WTC11 (cell line): ENCODE data around the gene BDP1. TPM values are rescaled to one million over a fixed set of nuclear protein-coding genes. Genes with fewer than 3 reads are reported as not detected.
"Not testable (repeated sequence)": the region's sequence is repeated elsewhere in the genome, so short reads cannot be mapped to it uniquely, and the experiment has no call there.

Source experiments
- ATAC-seq: fragments of 200-7000 bp; cut with Tn5 transposase; 2 replicates; pipeline ENCODE4 v1.10.0; 2021; ENCODE audit warnings: mild to moderate bottlenecking, moderate library complexity
- CTCF ChIA-PET: fragments of 300-600 bp; sonication (Branson Sonifier 250); formaldehyde crosslinking; loops from one replicate; lab custom pipeline; 2021; ENCODE audit warnings: antibody characterized with exemption; lab: Charles Lee
- POLR2A ChIA-PET: fragments of 350-600 bp; sonication (Branson Sonifier 250); formaldehyde crosslinking; loops from one replicate; lab custom pipeline; 2021; ENCODE audit warnings: antibody characterized with exemption; lab: Charles Lee
- DNase-seq: peaks from one replicate; pipeline ENCODE4 v3.0.0; 2021; ENCODE audit warnings: low spot score
- H3K27ac Mint-ChIP-seq: 2 replicates; pipeline ENCODE4 v1.8.0; 2021; ENCODE audit warnings: mixed read lengths
- H3K27me3 Mint-ChIP-seq: 2 replicates; pipeline ENCODE4 v1.8.0; 2021; ENCODE audit warnings: low read depth, mild to moderate bottlenecking, moderate library complexity, mixed read lengths
- H3K36me3 Mint-ChIP-seq: 2 replicates; pipeline ENCODE4 v1.8.0; 2021; ENCODE audit warnings: mixed read lengths
- H3K4me1 Mint-ChIP-seq: 2 replicates; pipeline ENCODE4 v1.8.0; 2022; ENCODE audit warnings: mixed read lengths
- H3K4me3 Mint-ChIP-seq: 2 replicates; pipeline ENCODE4 v1.8.0; 2021; ENCODE audit warnings: mild to moderate bottlenecking, moderate library complexity, mixed read lengths
- H3K9me3 Mint-ChIP-seq: 2 replicates; pipeline ENCODE4 v1.8.0; 2021; ENCODE audit warnings: mixed read lengths
- FOXK1 ChIP-seq: sonication (generic); formaldehyde crosslinking; IDR thresholded peaks from 2 replicates; pipeline ENCODE4 v1.8.0; 2022; ENCODE audit warnings: mild to moderate bottlenecking, moderate library complexity, missing genetic modification reagents
- FOXP1 ChIP-seq: sonication (generic); formaldehyde crosslinking; IDR thresholded peaks from 2 replicates; pipeline ENCODE4 v1.8.0; 2022; ENCODE audit warnings: missing genetic modification reagents, mild to moderate bottlenecking, moderate library complexity, borderline replicate concordance
- GTF2I ChIP-seq: fragments of 250-450 bp; sonication (Bioruptor Pico); conservative IDR thresholded peaks from 2 replicates; pipeline ENCODE4 v1.4.0; 2021; ENCODE audit warnings: mild to moderate bottlenecking
- HMGA2 ChIP-seq: fragments of 250-450 bp; sonication (Bioruptor Pico); IDR thresholded peaks from 2 replicates; pipeline ENCODE4 v1.4.0; 2021; ENCODE audit warnings: mild to moderate bottlenecking, moderate library complexity
- ZNF232 ChIP-seq: sonication (generic); formaldehyde crosslinking; IDR thresholded peaks from 2 replicates; pipeline ENCODE4 v1.8.0; 2022; ENCODE audit warnings: mild to moderate bottlenecking, missing genetic modification reagents
- ZNF281 ChIP-seq: sonication (generic); formaldehyde crosslinking; IDR thresholded peaks from 2 replicates; pipeline ENCODE4 v1.8.0; 2023; ENCODE audit warnings: mild to moderate bottlenecking, missing genetic modification reagents
- total RNA-seq: library from RNA; stranded (reverse); gene quantifications from 3 replicates; pipeline ENCODE4 v1.2.3, GENCODE V29; 2021
- TF ChIP-seq, protein P1 (sequence below): sonication (generic); formaldehyde crosslinking; IDR thresholded peaks from 2 replicates; pipeline ENCODE4 v1.8.0; 2023; ENCODE audit warnings: missing genetic modification reagents, mild to moderate bottlenecking, borderline replicate concordance
- TF ChIP-seq, protein P2 (sequence below): fragments of 250-450 bp; sonication (Bioruptor Pico); IDR thresholded peaks from 2 replicates; pipeline ENCODE4 v1.9.0; 2021; ENCODE audit warnings: mild to moderate bottlenecking
- TF ChIP-seq, protein P3 (sequence below): sonication (generic); formaldehyde crosslinking; IDR thresholded peaks from 2 replicates; pipeline ENCODE4 v1.8.0; 2022; ENCODE audit warnings: missing genetic modification reagents

BDP1 gene
- total RNA-seq, 1 experiment from 2014 or later: 34.7 TPM

DNA sequence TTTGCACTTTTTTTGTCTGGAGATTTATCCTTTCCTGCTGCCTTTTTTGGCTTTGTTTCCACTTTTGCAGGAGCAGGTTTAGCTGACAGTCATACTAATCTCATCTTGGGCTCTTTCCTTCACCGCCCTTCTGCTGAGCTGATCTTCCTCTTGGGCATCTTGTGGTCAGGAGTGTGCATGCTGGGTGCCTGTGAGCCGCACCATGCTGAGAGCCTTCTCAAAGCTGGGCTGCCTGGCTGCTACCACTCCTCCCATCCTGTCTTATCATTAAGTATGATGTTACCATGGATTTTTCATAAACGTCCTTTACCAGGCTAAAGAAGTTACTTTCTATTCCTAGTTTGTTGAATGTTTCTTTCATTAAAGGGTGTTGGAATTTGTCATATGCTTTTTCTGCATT lies 82.2 kb downstream of the BDP1 start:
- DNase-seq: no peak
- ChIA-PET CTCF (no interaction called here), POLR2A (no interaction called here)
- Mint-ChIP-seq H3K36me3 (peaks cover 58% of the 10 kb centered on the region), H3K4me1 (0 out of 2 replicates have a peak, but pooled peaks cover 2% of the 10 kb centered on the region), H3K27ac (peak overlapping the region; percentile 77), H3K4me3 (no peak overlapping the region), H3K9me3 (no peaks in the 10 kb centered on the region), H3K27me3 (no peaks in the 10 kb centered on the region)
- TF ChIP-seq FOXP1 (no peak), GTF2I (CRISPR knock-in tag) (no peak)
- TF ChIP-seq, protein P1, sequence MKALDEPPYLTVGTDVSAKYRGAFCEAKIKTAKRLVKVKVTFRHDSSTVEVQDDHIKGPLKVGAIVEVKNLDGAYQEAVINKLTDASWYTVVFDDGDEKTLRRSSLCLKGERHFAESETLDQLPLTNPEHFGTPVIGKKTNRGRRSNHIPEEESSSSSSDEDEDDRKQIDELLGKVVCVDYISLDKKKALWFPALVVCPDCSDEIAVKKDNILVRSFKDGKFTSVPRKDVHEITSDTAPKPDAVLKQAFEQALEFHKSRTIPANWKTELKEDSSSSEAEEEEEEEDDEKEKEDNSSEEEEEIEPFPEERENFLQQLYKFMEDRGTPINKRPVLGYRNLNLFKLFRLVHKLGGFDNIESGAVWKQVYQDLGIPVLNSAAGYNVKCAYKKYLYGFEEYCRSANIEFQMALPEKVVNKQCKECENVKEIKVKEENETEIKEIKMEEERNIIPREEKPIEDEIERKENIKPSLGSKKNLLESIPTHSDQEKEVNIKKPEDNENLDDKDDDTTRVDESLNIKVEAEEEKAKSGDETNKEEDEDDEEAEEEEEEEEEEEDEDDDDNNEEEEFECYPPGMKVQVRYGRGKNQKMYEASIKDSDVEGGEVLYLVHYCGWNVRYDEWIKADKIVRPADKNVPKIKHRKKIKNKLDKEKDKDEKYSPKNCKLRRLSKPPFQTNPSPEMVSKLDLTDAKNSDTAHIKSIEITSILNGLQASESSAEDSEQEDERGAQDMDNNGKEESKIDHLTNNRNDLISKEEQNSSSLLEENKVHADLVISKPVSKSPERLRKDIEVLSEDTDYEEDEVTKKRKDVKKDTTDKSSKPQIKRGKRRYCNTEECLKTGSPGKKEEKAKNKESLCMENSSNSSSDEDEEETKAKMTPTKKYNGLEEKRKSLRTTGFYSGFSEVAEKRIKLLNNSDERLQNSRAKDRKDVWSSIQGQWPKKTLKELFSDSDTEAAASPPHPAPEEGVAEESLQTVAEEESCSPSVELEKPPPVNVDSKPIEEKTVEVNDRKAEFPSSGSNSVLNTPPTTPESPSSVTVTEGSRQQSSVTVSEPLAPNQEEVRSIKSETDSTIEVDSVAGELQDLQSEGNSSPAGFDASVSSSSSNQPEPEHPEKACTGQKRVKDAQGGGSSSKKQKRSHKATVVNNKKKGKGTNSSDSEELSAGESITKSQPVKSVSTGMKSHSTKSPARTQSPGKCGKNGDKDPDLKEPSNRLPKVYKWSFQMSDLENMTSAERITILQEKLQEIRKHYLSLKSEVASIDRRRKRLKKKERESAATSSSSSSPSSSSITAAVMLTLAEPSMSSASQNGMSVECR (CRISPR knock-in tag): no peak
- TF ChIP-seq, protein P2, sequence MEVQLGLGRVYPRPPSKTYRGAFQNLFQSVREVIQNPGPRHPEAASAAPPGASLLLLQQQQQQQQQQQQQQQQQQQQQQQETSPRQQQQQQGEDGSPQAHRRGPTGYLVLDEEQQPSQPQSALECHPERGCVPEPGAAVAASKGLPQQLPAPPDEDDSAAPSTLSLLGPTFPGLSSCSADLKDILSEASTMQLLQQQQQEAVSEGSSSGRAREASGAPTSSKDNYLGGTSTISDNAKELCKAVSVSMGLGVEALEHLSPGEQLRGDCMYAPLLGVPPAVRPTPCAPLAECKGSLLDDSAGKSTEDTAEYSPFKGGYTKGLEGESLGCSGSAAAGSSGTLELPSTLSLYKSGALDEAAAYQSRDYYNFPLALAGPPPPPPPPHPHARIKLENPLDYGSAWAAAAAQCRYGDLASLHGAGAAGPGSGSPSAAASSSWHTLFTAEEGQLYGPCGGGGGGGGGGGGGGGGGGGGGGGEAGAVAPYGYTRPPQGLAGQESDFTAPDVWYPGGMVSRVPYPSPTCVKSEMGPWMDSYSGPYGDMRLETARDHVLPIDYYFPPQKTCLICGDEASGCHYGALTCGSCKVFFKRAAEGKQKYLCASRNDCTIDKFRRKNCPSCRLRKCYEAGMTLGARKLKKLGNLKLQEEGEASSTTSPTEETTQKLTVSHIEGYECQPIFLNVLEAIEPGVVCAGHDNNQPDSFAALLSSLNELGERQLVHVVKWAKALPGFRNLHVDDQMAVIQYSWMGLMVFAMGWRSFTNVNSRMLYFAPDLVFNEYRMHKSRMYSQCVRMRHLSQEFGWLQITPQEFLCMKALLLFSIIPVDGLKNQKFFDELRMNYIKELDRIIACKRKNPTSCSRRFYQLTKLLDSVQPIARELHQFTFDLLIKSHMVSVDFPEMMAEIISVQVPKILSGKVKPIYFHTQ (CRISPR knock-in tag): no peak
- ATAC-seq: no peak; the same call in 1 of the 2 replicates

DNA sequence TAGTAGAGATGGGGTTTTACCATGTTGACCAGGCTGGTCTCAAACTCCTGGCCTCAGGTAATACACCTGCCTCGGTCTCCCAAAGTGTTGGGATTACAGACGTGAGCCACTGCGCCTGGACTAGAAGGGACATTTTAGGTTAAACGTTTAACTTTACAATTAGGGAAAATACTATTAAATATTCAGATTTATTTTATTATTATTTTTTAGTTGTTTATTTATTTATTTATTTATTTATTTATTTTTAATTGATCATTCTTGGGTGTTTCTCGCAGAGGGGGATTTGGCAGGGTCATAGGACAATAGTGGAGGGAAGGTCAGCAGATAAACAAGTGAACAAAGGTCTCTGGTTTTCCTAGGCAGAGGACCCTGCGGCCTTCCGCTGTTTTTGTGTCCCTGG lies 95.4 kb downstream of the BDP1 start:
- H3K4me3 Mint-ChIP-seq, DNase-seq, H3K27ac Mint-ChIP-seq, POLR2A ChIA-PET, H3K9me3 Mint-ChIP-seq, H3K4me1 Mint-ChIP-seq, ATAC-seq, CTCF ChIA-PET, H3K27me3 Mint-ChIP-seq: not testable (repeated sequence)
- TF ChIP-seq HMGA2 (CRISPR knock-in tag): peak; percentile 91
- H3K36me3 Mint-ChIP-seq: peaks cover 70% of the 10 kb centered on the region

- POLR2A ChIA-PET, H3K4me3 Mint-ChIP-seq, H3K27me3 Mint-ChIP-seq, DNase-seq, ATAC-seq, H3K4me1 Mint-ChIP-seq, H3K9me3 Mint-ChIP-seq, H3K27ac Mint-ChIP-seq, CTCF ChIA-PET: not testable (repeated sequence)
- peaks cover 69% of the 10 kb centered on the region for H3K36me3 Mint-ChIP-seq
Measured at GRCh38 chr5:71551582-71551981, 96.1 kb downstream of the BDP1 start.

DNA sequence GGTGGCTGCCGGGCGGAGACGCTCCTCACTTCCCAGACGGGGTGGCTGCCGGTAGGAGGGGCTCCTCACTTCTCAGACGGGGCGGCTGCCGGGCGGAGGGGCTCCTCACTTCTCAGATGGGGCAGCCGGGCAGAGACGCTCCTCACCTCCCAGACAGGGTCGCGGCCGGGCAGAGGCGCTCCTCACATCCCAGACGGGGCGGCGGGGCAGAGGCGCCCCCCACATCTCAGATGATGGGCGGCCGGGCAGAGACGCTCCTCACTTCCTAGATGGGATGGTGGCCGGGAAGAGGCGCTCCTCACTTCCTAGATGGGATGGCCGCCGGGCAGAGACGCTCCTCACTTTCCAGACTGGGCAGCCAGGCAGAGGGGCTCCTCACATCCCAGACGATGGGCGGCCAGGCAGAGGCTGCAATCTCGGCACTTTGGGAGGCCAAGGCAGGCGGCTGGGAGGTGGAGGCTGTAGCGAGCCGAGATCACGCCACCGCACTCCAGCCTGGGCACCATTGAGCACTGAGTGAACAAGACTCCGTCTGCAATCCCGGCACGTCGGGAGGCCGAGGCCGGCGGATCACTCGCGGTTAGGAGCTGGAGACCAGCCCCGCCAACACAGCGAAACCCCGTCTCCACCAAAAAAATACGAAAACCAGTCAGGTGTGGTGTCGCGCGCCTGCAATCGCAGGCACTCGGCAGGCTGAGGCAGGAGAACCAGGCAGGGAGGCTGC lies 96.7 kb downstream of the BDP1 start:
- H3K27me3 Mint-ChIP-seq, H3K9me3 Mint-ChIP-seq, POLR2A ChIA-PET, ATAC-seq, H3K4me1 Mint-ChIP-seq, CTCF ChIA-PET, H3K27ac Mint-ChIP-seq, H3K4me3 Mint-ChIP-seq, DNase-seq: not testable (repeated sequence)
- H3K36me3 Mint-ChIP-seq: peaks cover 70% of the 10 kb centered on the region

GRCh38 chr5:71563161-71563560 lies 107.7 kb downstream of the BDP1 start:
- H3K4me3 Mint-ChIP-seq: no peak overlapping the region
- H3K36me3 Mint-ChIP-seq: peaks cover 36% of the 10 kb centered on the region
- ATAC-seq (no peak), DNase-seq (no peak)
- POLR2A ChIA-PET: no interaction called here
- CTCF ChIA-PET: interaction anchor here (1.0 kb wide), 1 partner anchor 38 kb away, joined by 5 read pairs; no protein-coding TSS in a partner anchor
- H3K27ac Mint-ChIP-seq: no peak overlapping the region
- no peaks in the 10 kb centered on the region for H3K27me3 Mint-ChIP-seq
- no peaks in the 10 kb centered on the region for H3K9me3 Mint-ChIP-seq
- H3K4me1 Mint-ChIP-seq: no peaks in the 10 kb centered on the region
- TF ChIP-seq, protein P3, sequence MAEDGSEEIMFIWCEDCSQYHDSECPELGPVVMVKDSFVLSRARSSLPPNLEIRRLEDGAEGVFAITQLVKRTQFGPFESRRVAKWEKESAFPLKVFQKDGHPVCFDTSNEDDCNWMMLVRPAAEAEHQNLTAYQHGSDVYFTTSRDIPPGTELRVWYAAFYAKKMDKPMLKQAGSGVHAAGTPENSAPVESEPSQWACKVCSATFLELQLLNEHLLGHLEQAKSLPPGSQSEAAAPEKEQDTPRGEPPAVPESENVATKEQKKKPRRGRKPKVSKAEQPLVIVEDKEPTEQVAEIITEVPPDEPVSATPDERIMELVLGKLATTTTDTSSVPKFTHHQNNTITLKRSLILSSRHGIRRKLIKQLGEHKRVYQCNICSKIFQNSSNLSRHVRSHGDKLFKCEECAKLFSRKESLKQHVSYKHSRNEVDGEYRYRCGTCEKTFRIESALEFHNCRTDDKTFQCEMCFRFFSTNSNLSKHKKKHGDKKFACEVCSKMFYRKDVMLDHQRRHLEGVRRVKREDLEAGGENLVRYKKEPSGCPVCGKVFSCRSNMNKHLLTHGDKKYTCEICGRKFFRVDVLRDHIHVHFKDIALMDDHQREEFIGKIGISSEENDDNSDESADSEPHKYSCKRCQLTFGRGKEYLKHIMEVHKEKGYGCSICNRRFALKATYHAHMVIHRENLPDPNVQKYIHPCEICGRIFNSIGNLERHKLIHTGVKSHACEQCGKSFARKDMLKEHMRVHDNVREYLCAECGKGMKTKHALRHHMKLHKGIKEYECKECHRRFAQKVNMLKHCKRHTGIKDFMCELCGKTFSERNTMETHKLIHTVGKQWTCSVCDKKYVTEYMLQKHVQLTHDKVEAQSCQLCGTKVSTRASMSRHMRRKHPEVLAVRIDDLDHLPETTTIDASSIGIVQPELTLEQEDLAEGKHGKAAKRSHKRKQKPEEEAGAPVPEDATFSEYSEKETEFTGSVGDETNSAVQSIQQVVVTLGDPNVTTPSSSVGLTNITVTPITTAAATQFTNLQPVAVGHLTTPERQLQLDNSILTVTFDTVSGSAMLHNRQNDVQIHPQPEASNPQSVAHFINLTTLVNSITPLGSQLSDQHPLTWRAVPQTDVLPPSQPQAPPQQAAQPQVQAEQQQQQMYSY (CRISPR knock-in tag): no peak
- TF ChIP-seq ZNF281 (no peak), FOXK1 (no peak), ZNF232 (CRISPR knock-in tag) (no peak)
